NCI-H446 (cell line): ENCODE results near the gene ITGA3.
A peak's percentile ranks its signal among the peaks of the same experiment; 100 is the strongest.

Source experiments
- DNase-seq, 2 experiments: peaks; one replicate each; lab custom pipeline; 2025; lab: John Stamatoyannopoulos, UW

Gene ITGA3

GRCh38 chr17:50055426-50056216, at the start of gene ITGA3:
Gene ITGA3, plus strand, starts transcription at chr17:50056110. Its CDS starts 330 bp downstream, at chr17:50056440.
- peak in 1 of 2 experiments; percentile 16 for DNase-seq

- no peak for DNase-seq
Measured at GRCh38 chr17:50009282-50009681, 46.6 kb upstream of the ITGA3 start.

GRCh38 chr17:50013079-50013478, 42.8 kb upstream of the ITGA3 start:
- no peak for DNase-seq

- DNase-seq, result no peak
Measured at GRCh38 chr17:50014471-50015088, 41.3 kb upstream of the ITGA3 start.

- DNase-seq, result no peak
Measured at GRCh38 chr17:50015146-50015545, 40.8 kb upstream of the ITGA3 start.

- no peak for DNase-seq
Measured at GRCh38 chr17:50018909-50019308, 37.0 kb upstream of the ITGA3 start.

GRCh38 chr17:50020841-50021599, 34.9 kb upstream of the ITGA3 start:
- no peak for DNase-seq

GRCh38 chr17:50021681-50022370, 34.1 kb upstream of the ITGA3 start:
- DNase-seq, result no peak

- no peak for DNase-seq
Measured at GRCh38 chr17:50022463-50023130, 33.3 kb upstream of the ITGA3 start.

GRCh38 chr17:50023520-50023919, 32.4 kb upstream of the ITGA3 start:
- no peak for DNase-seq

GRCh38 chr17:50024808-50025207, 31.1 kb upstream of the ITGA3 start:
- DNase-seq, result no peak

- DNase-seq, result no peak
Measured at GRCh38 chr17:50026046-50026675, 29.7 kb upstream of the ITGA3 start.

- peak; percentile 36 to 65 for DNase-seq
Measured at GRCh38 chr17:50026837-50027171, 29.1 kb upstream of the ITGA3 start.

GRCh38 chr17:50027172-50027880, 28.6 kb upstream of the ITGA3 start:
- peak in 1 of 2 experiments; percentile 27 for DNase-seq

GRCh38 chr17:50027881-50028735, 27.8 kb upstream of the ITGA3 start:
- DNase-seq, result no peak

GRCh38 chr17:50028736-50029120, 27.2 kb upstream of the ITGA3 start:
- no peak for DNase-seq

GRCh38 chr17:50029185-50029584, 26.7 kb upstream of the ITGA3 start:
- no peak for DNase-seq

- no peak for DNase-seq
Measured at GRCh38 chr17:50033316-50033715, 22.6 kb upstream of the ITGA3 start.

- DNase-seq, result no peak
Measured at GRCh38 chr17:50034498-50035364, 21.2 kb upstream of the ITGA3 start.
